Measurements from ENCODE around the gene IKBKE. TPM values are rescaled to one million over a fixed set of nuclear protein-coding genes. Genes with fewer than 3 reads are reported as not detected.

The IKBKE gene
- total RNA-seq, 1 donor from 2014 or later = 5.1 TPM

DNA sequence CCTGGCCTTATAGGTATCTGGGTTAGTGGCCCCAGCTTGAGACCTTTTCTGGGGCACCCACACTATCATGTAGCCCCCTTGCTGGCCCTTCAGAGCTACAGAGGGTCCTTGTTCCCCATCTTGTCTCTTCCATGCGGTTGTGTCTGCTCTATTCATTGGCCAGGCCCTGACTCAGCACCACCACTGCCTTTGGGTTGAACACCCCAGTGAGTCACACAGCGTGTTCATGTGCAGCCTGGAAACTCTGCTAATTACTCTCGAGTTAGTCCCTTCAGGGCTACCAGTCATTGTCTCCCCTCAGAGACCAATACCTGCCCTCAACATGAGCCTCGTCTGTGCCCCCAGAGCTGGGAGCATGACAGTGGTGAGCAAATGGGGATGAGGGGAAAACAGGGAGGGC is 28.2 kb upstream of the IKBKE start:
- peaks cover 10% of the 10 kb centered on the region for H3K36me3 Mint-ChIP-seq (ENCODE audit: insufficient read depth)
- H3K27me3 Mint-ChIP-seq = no peaks in the 10 kb centered on the region
- TF ChIP-seq, protein P1, sequence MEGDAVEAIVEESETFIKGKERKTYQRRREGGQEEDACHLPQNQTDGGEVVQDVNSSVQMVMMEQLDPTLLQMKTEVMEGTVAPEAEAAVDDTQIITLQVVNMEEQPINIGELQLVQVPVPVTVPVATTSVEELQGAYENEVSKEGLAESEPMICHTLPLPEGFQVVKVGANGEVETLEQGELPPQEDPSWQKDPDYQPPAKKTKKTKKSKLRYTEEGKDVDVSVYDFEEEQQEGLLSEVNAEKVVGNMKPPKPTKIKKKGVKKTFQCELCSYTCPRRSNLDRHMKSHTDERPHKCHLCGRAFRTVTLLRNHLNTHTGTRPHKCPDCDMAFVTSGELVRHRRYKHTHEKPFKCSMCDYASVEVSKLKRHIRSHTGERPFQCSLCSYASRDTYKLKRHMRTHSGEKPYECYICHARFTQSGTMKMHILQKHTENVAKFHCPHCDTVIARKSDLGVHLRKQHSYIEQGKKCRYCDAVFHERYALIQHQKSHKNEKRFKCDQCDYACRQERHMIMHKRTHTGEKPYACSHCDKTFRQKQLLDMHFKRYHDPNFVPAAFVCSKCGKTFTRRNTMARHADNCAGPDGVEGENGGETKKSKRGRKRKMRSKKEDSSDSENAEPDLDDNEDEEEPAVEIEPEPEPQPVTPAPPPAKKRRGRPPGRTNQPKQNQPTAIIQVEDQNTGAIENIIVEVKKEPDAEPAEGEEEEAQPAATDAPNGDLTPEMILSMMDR (IDR thresholded peaks at IDR 0.05; ENCODE audit: unreplicated experiment) = no peak
- H3K4me1 Mint-ChIP-seq (ENCODE audit: low read depth) = peaks cover 5% of the 10 kb centered on the region
- no peak overlapping the region for H3K27ac Mint-ChIP-seq
- no peaks in the 10 kb centered on the region for H3K9me3 Mint-ChIP-seq (ENCODE audit: low read depth)
- DNase-seq (ENCODE audit: low spot score, unreplicated experiment) = no peak
- H3K4me3 Mint-ChIP-seq (ENCODE audit: low read depth) = no peak overlapping the region

DNA sequence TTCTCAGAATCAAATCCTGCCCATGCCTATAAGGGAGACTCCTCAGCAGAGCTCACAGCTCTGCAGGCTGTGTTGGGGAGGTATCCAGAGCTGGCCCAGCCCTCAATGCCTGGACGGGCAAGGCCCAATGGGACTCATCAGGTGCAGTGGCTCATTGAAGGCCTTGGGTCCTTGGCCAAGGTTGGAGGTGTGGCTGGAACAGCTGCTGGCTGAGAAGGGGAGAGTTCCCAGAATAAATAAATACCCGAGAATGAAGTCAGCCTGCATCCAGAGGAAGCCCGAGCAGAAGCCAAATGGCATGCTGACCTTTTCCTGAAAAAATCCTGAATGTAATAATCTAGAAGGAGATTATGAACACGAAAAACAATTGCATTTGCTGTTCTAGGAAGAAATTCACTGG is 25.2 kb upstream of the IKBKE start:
- Mint-ChIP-seq H3K4me3 (ENCODE audit: low read depth) (no peak overlapping the region), H3K27me3 (no peaks in the 10 kb centered on the region), H3K27ac (no peak overlapping the region), H3K36me3 (ENCODE audit: insufficient read depth) (peaks cover 11% of the 10 kb centered on the region), H3K9me3 (ENCODE audit: low read depth) (no peaks in the 10 kb centered on the region), H3K4me1 (ENCODE audit: low read depth) (no peaks in the 10 kb centered on the region)
- DNase-seq (ENCODE audit: low spot score, unreplicated experiment) = no peak
- TF ChIP-seq, protein P1 (IDR thresholded peaks at IDR 0.05; ENCODE audit: unreplicated experiment) = no peak

DNA sequence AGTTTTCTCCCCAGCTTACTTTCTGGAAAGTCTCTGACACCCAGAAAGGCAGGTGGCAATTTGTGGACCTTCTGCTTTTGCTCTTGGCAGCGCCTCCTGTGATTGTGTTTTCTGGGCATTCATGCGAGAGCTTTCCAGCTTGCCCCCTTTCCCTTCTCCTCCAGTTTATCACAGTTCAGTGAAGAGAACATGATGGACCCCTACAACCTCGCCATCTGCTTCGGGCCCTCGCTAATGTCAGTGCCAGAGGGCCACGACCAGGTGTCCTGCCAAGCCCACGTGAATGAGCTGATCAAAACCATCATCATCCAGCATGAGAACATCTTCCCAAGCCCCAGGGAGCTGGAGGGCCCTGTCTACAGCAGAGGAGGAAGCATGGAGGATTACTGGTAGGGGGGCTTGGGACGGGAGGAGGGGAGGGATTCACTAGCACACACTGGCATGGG is 24.3 kb upstream of the IKBKE start:
- Mint-ChIP-seq H3K27me3 (no peaks in the 10 kb centered on the region), H3K36me3 (ENCODE audit: insufficient read depth) (peaks cover 9% of the 10 kb centered on the region), H3K27ac (no peak overlapping the region), H3K4me3 (ENCODE audit: low read depth) (no peak overlapping the region), H3K9me3 (ENCODE audit: low read depth) (no peaks in the 10 kb centered on the region), H3K4me1 (ENCODE audit: low read depth) (no peaks in the 10 kb centered on the region)
- TF ChIP-seq, protein P1 (IDR thresholded peaks at IDR 0.05; ENCODE audit: unreplicated experiment) = no peak
- no peak for DNase-seq (ENCODE audit: low spot score, unreplicated experiment)

DNA sequence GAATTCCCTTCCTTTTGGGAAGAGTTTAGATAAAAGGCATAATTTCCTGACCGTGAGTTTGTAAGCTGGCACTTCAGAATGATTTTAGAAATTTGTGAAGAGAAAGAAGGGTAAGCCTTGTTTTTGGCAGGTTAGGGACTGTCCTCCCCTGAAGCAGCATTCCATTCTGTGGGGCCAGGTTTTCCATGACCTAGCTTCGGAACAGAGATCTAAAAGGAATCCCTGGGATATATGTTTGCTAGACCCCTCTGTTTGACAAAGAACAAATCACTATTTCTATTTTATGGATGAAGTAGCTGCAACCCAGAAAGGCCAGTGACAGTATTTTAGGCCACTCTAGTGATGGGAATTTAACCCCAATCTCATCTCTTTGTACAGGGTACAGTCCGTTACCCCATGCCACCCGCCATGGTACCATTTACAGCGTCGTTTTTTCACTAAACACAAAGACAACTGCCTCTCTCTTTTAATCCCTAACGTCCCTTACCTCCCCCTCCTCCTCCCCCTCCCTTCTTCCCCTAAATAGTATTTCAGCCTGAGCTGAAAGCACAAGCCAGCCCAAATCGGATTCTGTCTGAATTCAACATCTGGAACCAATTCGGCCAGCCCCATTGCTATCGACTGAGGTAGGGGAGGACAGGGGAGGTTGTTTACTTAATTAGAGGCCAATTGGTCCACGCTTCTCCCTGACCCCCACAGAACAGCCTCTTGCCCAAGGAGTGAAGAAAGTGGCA is 23.4 kb upstream of the IKBKE start:
- TF ChIP-seq, protein P1 (IDR thresholded peaks at IDR 0.05; ENCODE audit: unreplicated experiment) = no peak
- H3K36me3 Mint-ChIP-seq (ENCODE audit: insufficient read depth) = peaks cover 10% of the 10 kb centered on the region
- no peak overlapping the region for H3K4me3 Mint-ChIP-seq (ENCODE audit: low read depth)
- H3K27ac Mint-ChIP-seq = no peak overlapping the region
- no peaks in the 10 kb centered on the region for H3K4me1 Mint-ChIP-seq (ENCODE audit: low read depth)
- no peaks in the 10 kb centered on the region for H3K9me3 Mint-ChIP-seq (ENCODE audit: low read depth)
- DNase-seq (ENCODE audit: low spot score, unreplicated experiment) = no peak
- no peaks in the 10 kb centered on the region for H3K27me3 Mint-ChIP-seq

DNA sequence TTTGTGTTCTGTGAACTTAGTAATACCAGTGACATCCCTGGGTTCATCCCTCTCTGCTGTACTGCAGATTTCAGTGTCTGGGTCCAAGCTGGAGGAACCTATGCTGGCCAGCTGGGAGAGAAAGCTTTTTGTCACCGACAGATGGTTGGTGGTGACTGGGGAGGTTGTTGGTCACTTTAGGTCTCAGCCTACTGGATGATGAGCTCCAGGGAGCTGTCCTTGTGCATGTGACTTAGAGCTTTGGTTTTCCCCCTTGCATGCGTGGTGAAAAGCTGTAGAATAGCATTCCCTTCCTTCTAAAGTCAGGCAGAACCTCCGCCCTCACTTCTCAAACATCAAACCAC is 22.9 kb upstream of the IKBKE start:
- Mint-ChIP-seq H3K36me3 (ENCODE audit: insufficient read depth) (peaks cover 11% of the 10 kb centered on the region), H3K4me1 (ENCODE audit: low read depth) (no peaks in the 10 kb centered on the region), H3K27ac (no peak overlapping the region), H3K27me3 (no peaks in the 10 kb centered on the region), H3K4me3 (ENCODE audit: low read depth) (no peak overlapping the region), H3K9me3 (ENCODE audit: low read depth) (no peaks in the 10 kb centered on the region)
- no peak for DNase-seq (ENCODE audit: low spot score, unreplicated experiment)
- TF ChIP-seq, protein P1 (IDR thresholded peaks at IDR 0.05; ENCODE audit: unreplicated experiment) = no peak
